GM12872 (cell line): ENCODE measurements around the gene IGFALS.

Experiments used
- TF ChIP-seq, protein P1 (sequence below): IDR thresholded peaks from 3 replicates; pipeline ENCODE4 v1.5.1; 2011; ENCODE audit warnings: low read depth, mild to moderate bottlenecking, low read length, moderate library complexity; ENCODE audit not compliant: insufficient read depth

IGFALS gene

GRCh38 chr16:1787056-1787321 is 6.5 kb downstream of the IGFALS start:
- TF ChIP-seq, protein P1, sequence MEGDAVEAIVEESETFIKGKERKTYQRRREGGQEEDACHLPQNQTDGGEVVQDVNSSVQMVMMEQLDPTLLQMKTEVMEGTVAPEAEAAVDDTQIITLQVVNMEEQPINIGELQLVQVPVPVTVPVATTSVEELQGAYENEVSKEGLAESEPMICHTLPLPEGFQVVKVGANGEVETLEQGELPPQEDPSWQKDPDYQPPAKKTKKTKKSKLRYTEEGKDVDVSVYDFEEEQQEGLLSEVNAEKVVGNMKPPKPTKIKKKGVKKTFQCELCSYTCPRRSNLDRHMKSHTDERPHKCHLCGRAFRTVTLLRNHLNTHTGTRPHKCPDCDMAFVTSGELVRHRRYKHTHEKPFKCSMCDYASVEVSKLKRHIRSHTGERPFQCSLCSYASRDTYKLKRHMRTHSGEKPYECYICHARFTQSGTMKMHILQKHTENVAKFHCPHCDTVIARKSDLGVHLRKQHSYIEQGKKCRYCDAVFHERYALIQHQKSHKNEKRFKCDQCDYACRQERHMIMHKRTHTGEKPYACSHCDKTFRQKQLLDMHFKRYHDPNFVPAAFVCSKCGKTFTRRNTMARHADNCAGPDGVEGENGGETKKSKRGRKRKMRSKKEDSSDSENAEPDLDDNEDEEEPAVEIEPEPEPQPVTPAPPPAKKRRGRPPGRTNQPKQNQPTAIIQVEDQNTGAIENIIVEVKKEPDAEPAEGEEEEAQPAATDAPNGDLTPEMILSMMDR, result no peak

- TF ChIP-seq, protein P1, result no peak
These were observed 7.1 kb downstream of the IGFALS start for GRCh38 chr16:1786242-1787055.

DNA sequence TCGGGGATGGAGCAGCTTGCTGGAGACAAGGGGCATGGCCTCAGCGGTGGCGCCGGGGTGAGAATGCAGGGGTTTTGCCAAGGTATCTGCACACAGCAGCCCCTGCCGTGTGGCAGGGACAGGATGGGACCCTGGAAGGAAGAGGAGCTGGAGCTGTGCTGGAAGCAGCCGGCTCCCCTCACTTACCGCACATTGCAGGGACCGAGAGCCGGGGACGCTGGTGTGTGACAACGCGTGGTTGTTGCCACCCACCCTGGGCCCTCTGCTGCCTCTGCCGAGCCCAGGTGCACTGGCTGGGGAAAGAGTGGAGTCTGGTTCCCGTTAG is 7.7 kb downstream of the IGFALS start:
- TF ChIP-seq, protein P1, result no peak

DNA sequence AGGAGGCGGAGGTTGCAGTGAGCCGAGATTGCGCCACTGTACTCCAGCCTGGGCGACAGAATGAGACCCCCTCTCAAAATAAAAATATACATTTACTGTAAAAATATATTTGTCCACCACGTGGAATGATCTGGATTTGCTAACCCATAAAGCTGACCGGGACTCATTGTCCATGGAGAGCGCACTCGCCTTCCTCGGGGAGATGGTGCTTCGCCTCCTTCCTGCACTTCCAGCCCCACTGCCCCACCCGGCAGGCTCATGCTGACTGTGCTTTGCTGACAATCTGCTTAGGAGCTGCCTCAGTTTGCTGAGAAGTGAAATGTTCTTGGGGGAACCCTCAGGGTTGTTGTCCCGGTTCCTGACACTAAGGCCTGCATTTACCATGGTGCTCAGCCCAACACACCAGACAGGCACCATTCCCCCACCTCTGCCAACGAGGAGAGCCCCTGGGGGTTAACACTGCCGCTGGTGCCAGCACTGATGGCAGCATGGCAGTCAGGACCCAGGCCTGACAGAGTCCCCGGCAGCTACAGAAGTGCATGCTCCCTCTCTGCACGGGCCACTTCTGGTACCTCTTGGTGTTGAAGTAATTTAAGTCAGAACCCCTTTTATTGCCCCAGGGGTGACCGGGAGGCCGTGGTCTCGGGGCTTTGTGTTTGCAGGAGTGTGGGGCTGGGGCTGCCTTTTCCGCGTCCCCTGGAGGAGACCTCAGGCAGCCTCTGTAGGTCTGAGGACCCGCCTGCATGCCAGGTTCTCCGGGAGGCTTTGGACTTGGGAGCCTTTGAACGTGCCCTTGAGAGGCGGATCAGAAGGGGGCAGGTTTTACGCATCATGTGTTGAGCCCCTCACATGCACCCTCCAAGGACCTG is 8.3 kb downstream of the IGFALS start:
- TF ChIP-seq, protein P1, result no peak

- TF ChIP-seq, protein P1, result no peak
These were observed 10.9 kb downstream of the IGFALS start, which contains the start of the genes NUBP2 and SPSB3 for GRCh38 chr16:1782408-1783264. TSS of gene NUBP2 (plus strand) at chr16:1782960. CDS start at chr16:1783021, 61 bp downstream. TSS of gene SPSB3 (minus strand) at chr16:1782571. CDS start at chr16:1781483, 1,088 bp downstream.

GRCh38 chr16:1781758-1782407 is 11.6 kb downstream of the IGFALS start:
- TF ChIP-seq, protein P1, result no peak
